Activated CD8-positive, alpha-beta memory T cell treated with anti-CD3 and anti-CD28 coated beads for 1 hour (primary cell): ENCODE data around the gene CEP85.
"Not testable (repeated sequence)": the region's sequence is repeated elsewhere in the genome, so short reads cannot be mapped to it uniquely, and the experiment has no call there.

ENCODE experiments used
- DNase-seq, 2 donors: peaks; one replicate each; pipeline ENCODE4 v3.0.0-alpha.2; 2020; ENCODE audit warnings: low read depth in 1 of 2; ENCODE audit errors: extremely low read depth in 1 of 2

Gene CEP85

GRCh38 chr1:26307363-26307781 is 73.4 kb downstream of the CEP85 start:
- no peak for DNase-seq

GRCh38 chr1:26307966-26308899 is 74.2 kb downstream of the CEP85 start:
- not testable (repeated sequence) for DNase-seq

GRCh38 chr1:26314501-26314900 is 80.5 kb downstream of the CEP85 start:
- no peak for DNase-seq

GRCh38 chr1:26315874-26316850 is 82.2 kb downstream of the CEP85 start:
- DNase-seq: no peak

GRCh38 chr1:26317146-26317545 is 83.1 kb downstream of the CEP85 start:
- DNase-seq: no peak

GRCh38 chr1:26317612-26318337 is 83.8 kb downstream of the CEP85 start, which contains the start of gene CD52:
CD52 (plus strand) TSS chr1:26317958; CDS start chr1:26318018, 60 bp downstream.
- DNase-seq: peak; percentile 46 to 63

GRCh38 chr1:26318338-26319064 is 84.5 kb downstream of the CEP85 start:
- no peak for DNase-seq

GRCh38 chr1:26320896-26321295 is 86.9 kb downstream of the CEP85 start:
- no peak for DNase-seq

- peak; percentile 92 for DNase-seq
Measured at GRCh38 chr1:26321315-26322041, 87.5 kb downstream of the CEP85 start.

GRCh38 chr1:26322042-26322331 is 88.0 kb downstream of the CEP85 start:
- no peak for DNase-seq

GRCh38 chr1:26323382-26323781 is 89.4 kb downstream of the CEP85 start:
- DNase-seq: no peak

- DNase-seq: no peak
Measured at GRCh38 chr1:26324550-26324949, 90.5 kb downstream of the CEP85 start.

GRCh38 chr1:26327956-26328362 is 94.0 kb downstream of the CEP85 start:
- no peak for DNase-seq
